Stomach (tissue), 4 donors: Measurements from ENCODE around the gene SPI1.

ENCODE experiments used
- CTCF ChIP-seq, 7 experiments: fragments of 450-650 bp in 4 of 7; fragments of 200-600 bp in 3 of 7; sonication (generic) in 3 of 7; IDR thresholded peaks; one replicate each; pipeline ENCODE4 v1.5.1; 2016 to 2019; ENCODE audit warnings: antibody characterized with exemption in 7 of 7, control low read depth in 2 of 7, mild to moderate bottlenecking in 1 of 7
- POLR2AphosphoS5 ChIP-seq, 3 donors: sonication (generic); formaldehyde crosslinking; IDR thresholded peaks; one replicate each; pipeline ENCODE4 v1.6.1; 2016; ENCODE audit warnings: antibody characterized with exemption in 3 of 3

DNA sequence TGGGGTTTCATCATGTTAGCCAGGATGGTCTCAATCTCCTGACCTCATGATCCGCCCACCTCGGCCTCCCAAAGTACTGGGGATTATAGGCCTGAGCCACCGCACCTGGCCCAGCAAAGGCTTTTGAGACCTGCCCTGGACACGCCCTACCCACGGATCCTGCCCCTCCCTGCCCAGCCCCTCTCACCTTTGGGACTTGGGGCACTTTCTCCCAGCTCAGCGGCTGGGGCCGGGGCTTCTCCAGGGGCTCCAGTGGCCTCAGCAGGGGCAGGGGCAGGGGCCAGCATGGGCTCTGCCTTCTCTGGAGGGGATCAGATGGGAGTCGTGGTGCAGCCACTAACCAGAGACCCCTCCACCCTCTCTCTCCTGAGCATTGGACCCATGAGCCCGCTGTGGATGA is 28.0 kb downstream of the SPI1 start:
- TF ChIP-seq CTCF (IDR thresholded peaks at IDR 0.05) (no peak), POLR2AphosphoS5 (IDR thresholded peaks at IDR 0.05) (no peak)
